Gastrocnemius medialis (tissue), 4 donors: ENCODE results near the gene DNAJC17. TPM values are rescaled to one million over a fixed set of nuclear protein-coding genes. Genes with fewer than 3 reads are reported as not detected.

Source experiments
- ATAC-seq, 2 donors: fragments of 150-250 bp; one replicate each; pipeline ENCODE4 v1.9.1; 2016
- DNase-seq, 2 donors: peaks; one replicate each; pipeline ENCODE4 v3.0.0-alpha.2; 2019
- H3K27ac ChIP-seq, 4 donors: fragments of 200-600 bp; sonication (generic); 1 replicate in 1 of 4; 2 replicates in 3 of 4; pipeline ENCODE4 v1.5.1; 2016 to 2018; ENCODE audit warnings: mild to moderate bottlenecking in 2 of 4, moderate library complexity in 1 of 4
- H3K27me3 ChIP-seq, 3 donors: fragments of 200-600 bp; sonication (generic) in 2 of 3; 1 replicate in 1 of 3; 2 replicates in 2 of 3; pipeline versions ENCODE4 v1.5.1 to v1.6.0; 2016 to 2019; ENCODE audit warnings: mild to moderate bottlenecking in 1 of 3, moderate library complexity in 1 of 3
- H3K36me3 ChIP-seq, 2 donors: fragments of 200-600 bp; sonication (generic) in 1 of 2; one replicate each; pipeline ENCODE4 v1.5.1; 2017 to 2018
- H3K4me1 ChIP-seq, 2 donors: fragments of 200-600 bp; sonication (generic) in 1 of 2; one replicate each; pipeline ENCODE4 v1.5.1; 2016 to 2017; ENCODE audit warnings: mild to moderate bottlenecking in 2 of 2
- H3K4me3 ChIP-seq, 4 donors: fragments of 200-600 bp; sonication (generic) in 3 of 4; 1 replicate in 1 of 4; 2 replicates in 3 of 4; pipeline ENCODE4 v1.5.1; 2016 to 2019; ENCODE audit warnings: mild to moderate bottlenecking in 2 of 4
- H3K9me3 ChIP-seq, 3 donors: fragments of 200-600 bp; sonication (generic) in 2 of 3; 1 replicate in 1 of 3; 2 replicates in 2 of 3; pipeline ENCODE4 v1.5.1; 2016 to 2019
- POLR2A ChIP-seq, 2 donors: fragments of 450-650 bp; IDR thresholded peaks; one replicate each; pipeline ENCODE4 v1.6.1; 2017; ENCODE audit warnings: antibody characterized with exemption in 2 of 2, mild to moderate bottlenecking in 2 of 2, moderate library complexity in 2 of 2
- in situ Hi-C, 4 donors: fragments of 200-750 bp; cut with MboI; loops; one replicate each; pipeline versions ENCODE4 v1.15.0 to v1.8.0; 2017; ENCODE audit warnings: low sequenced_read_pairs in 4 of 4
- intact Hi-C: fragments of 100-400 bp; cut with DNase I; formaldehyde crosslinking; loops from one replicate; pipeline ENCODE4 v1.15.1; 2023; ENCODE audit warnings: low total_unique reads
- total RNA-seq, 4 donors: library from RNA; depleted of rRNA; stranded (reverse); fragments of >200 nt; gene quantifications; one replicate each; pipeline versions ENCODE4 v1.1.0 to v1.2.3, GENCODE V29; 2016
- TF ChIP-seq, protein P1 (sequence below), 5 experiments: fragments of 450-650 bp in 3 of 5; fragments of 200-600 bp in 2 of 5; sonication (generic) in 2 of 5; IDR thresholded peaks in 4 of 5; conservative IDR thresholded peaks in 1 of 5; 1 replicate in 4 of 5; 2 replicates in 1 of 5; pipeline ENCODE4 v1.5.1; 2016 to 2019; ENCODE audit warnings: antibody characterized with exemption in 5 of 5, mild to moderate bottlenecking in 3 of 5, moderate library complexity in 3 of 5

Gene DNAJC17
- total RNA-seq, 4 donors from 2014 or later: 5.3 to 25.0 (median 11.4) TPM

DNA sequence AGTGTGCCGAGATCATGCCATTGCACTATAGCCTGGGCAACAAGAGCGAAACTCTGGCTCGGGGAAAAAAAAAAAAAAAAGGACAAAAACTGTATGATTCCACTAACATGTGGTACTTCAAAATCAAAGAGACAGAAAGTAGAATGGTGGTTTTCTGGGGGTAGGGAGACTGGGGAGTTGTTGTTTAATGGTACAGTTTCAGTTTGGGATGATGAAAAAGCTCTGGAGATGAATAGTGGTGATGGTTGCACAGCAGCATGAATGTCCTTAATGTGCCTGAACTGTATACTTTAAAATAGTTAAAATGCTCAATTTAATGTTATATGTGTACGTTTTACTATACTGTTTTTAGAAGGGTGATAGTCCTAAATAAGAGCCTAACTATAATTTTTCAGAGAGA, 84.9 kb downstream of the DNAJC17 start:
- in situ Hi-C loops: no loop called here
- H3K27ac ChIP-seq: no peak overlapping the region

DNA sequence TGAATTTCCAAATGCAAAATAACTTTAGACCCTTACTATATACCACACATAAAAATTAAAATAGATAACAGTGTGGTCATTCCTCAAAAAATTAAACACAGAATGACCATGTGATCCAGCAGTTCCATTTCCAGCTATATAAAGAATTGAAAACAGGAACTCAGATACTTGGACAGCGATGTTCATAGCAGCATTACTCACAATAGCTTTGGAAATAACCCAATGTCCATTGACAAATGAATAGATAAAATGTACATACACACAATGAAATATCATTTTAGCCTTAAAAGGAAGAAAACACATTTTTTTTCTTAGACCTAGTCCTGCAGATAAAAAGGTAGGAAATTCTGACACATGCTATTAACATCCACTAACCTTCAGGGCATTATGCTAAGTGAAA, 85.6 kb downstream of the DNAJC17 start:
- Histone ChIP-seq H3K27ac (no peak overlapping the region), H3K9me3 (no peaks in the 10 kb centered on the region), H3K36me3 (no peaks in the 10 kb centered on the region), H3K4me3 (no peak overlapping the region), H3K27me3 (no peaks in the 10 kb centered on the region), H3K4me1 (no peaks in the 10 kb centered on the region)
- DNase-seq (no peak), ATAC-seq (no peak)
- TF ChIP-seq, protein P1, sequence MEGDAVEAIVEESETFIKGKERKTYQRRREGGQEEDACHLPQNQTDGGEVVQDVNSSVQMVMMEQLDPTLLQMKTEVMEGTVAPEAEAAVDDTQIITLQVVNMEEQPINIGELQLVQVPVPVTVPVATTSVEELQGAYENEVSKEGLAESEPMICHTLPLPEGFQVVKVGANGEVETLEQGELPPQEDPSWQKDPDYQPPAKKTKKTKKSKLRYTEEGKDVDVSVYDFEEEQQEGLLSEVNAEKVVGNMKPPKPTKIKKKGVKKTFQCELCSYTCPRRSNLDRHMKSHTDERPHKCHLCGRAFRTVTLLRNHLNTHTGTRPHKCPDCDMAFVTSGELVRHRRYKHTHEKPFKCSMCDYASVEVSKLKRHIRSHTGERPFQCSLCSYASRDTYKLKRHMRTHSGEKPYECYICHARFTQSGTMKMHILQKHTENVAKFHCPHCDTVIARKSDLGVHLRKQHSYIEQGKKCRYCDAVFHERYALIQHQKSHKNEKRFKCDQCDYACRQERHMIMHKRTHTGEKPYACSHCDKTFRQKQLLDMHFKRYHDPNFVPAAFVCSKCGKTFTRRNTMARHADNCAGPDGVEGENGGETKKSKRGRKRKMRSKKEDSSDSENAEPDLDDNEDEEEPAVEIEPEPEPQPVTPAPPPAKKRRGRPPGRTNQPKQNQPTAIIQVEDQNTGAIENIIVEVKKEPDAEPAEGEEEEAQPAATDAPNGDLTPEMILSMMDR (IDR thresholded peaks at IDR 0.05 in 4 of 5, conservative IDR thresholded peaks at IDR 0.05 in 1 of 5): no peak
- no peak for TF ChIP-seq POLR2A (IDR thresholded peaks at IDR 0.05)
- intact Hi-C loops: no loop called here
- in situ Hi-C loops: no loop called here

More for the DNA sequence above, 84.9 kb downstream of the DNAJC17 start:
- Histone ChIP-seq H3K27me3 (no peaks in the 10 kb centered on the region), H3K4me1 (no peaks in the 10 kb centered on the region), H3K36me3 (no peaks in the 10 kb centered on the region), H3K9me3 (no peaks in the 10 kb centered on the region), H3K4me3 (no peak overlapping the region)
- TF ChIP-seq, protein P1 (IDR thresholded peaks at IDR 0.05 in 4 of 5, conservative IDR thresholded peaks at IDR 0.05 in 1 of 5): no peak
- no peak for TF ChIP-seq POLR2A (IDR thresholded peaks at IDR 0.05)
- no peak for ATAC-seq
- DNase-seq: no peak
- intact Hi-C loops: no loop called here

DNA sequence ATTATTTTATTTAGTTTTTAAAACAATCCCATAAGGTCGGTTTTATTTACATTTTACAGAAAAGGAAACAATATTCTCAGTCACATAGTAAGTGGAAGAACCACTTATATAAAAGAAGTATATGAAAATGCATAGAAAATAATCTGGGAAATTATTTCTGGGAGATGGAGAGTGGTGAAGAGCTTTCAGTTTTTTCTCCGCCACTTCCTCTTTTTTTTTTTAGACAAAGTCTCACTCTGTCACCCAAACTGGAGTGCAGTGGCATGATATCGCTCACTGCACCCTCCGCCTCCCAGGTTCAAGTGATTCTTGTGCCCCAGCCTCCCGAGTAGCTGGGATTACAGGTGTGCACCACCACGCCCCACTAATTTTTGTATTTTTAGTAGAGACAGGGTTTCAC, 91.1 kb downstream of the DNAJC17 start:
- ATAC-seq: no peak
- no peak overlapping the region for H3K4me3 ChIP-seq

More for the DNA sequence above, 91.1 kb downstream of the DNAJC17 start:
- in situ Hi-C loops: no loop called here
- intact Hi-C loops: no loop called here
- Histone ChIP-seq H3K27me3 (no peaks in the 10 kb centered on the region), H3K36me3 (no peaks in the 10 kb centered on the region), H3K4me1 (no peaks in the 10 kb centered on the region), H3K9me3 (no peaks in the 10 kb centered on the region), H3K27ac (no peak overlapping the region)
- TF ChIP-seq, protein P1 (IDR thresholded peaks at IDR 0.05 in 4 of 5, conservative IDR thresholded peaks at IDR 0.05 in 1 of 5): no peak
- no peak for TF ChIP-seq POLR2A (IDR thresholded peaks at IDR 0.05)
- no peak for DNase-seq

Other genes with a start within 250 kb of the DNAJC17 start
- 10 to 100 TPM; 11.9 to 24.2 (median 17.2) TPM for gene CCDC32, start 242.4 kb downstream of the DNAJC17 start, total RNA-seq
- gene RPUSD2, start 238.2 kb downstream of the DNAJC17 start, total RNA-seq: 1 to 10 TPM; 4.5 to 9.1 (median 6.5) TPM
- under 1 TPM in 3 of 4 donors, not detected in 1; 0.10 to 0.33 (median 0.33) TPM for gene KNL1, start 213.2 kb downstream of the DNAJC17 start, total RNA-seq
- under 1 TPM in 3 of 4 donors, not detected in 1; 0.56 to 0.75 (median 0.60) TPM for gene RAD51, start 112.3 kb downstream of the DNAJC17 start, total RNA-seq
- 10 to 100 TPM; 12.7 to 55.3 (median 19.6) TPM for gene RMDN3, start 52.2 kb downstream of the DNAJC17 start, total RNA-seq
- gene GCHFR, start 43.4 kb downstream of the DNAJC17 start, total RNA-seq: 10 to 100 TPM in 3 of 4 donors, under 1 TPM in 1; 0.49 to 16.9 (median 14.4) TPM
- gene C15orf62, start 37.5 kb downstream of the DNAJC17 start, total RNA-seq: under 1 TPM in 2 of 4 donors, not detected in 2; 0.09 to 0.49 TPM
- 10 to 100 TPM; 11.4 to 18.9 (median 14.7) TPM for gene ZFYVE19, start 384 bp downstream of the DNAJC17 start, total RNA-seq
- gene PPP1R14D, start 21.2 kb upstream of the DNAJC17 start, total RNA-seq: under 1 TPM in 1 of 4 donors, not detected in 3; 0.51 TPM
- gene SPINT1, start 36.6 kb upstream of the DNAJC17 start, total RNA-seq: 1 to 10 TPM in 2 of 4 donors, under 1 TPM in 1, not detected in 1; 0.42 to 5.0 (median 1.0) TPM
- gene RHOV, start 66.8 kb upstream of the DNAJC17 start, total RNA-seq: not detected
- gene VPS18, start 87.0 kb upstream of the DNAJC17 start, total RNA-seq: 10 to 100 TPM; 18.5 to 26.1 (median 19.3) TPM
- gene DLL4, start 121.9 kb upstream of the DNAJC17 start, total RNA-seq: 10 to 100 TPM in 2 of 4 donors, 1 to 10 TPM in 2; 5.9 to 15.7 (median 8.9) TPM
- 100 to 1,000 TPM in 3 of 4 donors, 10 to 100 TPM in 1; 93.4 to 320 (median 139) TPM for gene CHAC1, start 146.0 kb upstream of the DNAJC17 start, total RNA-seq